ENCODE results near the gene BNC2.
"Not testable (repeated sequence)": the region's sequence is repeated elsewhere in the genome, so short reads cannot be mapped to it uniquely, and the experiment has no call there.

Gene BNC2

GRCh38 chr9:16512281-16512680, 358.2 kb downstream of the BNC2 start:
- no peak for DNase-seq (ENCODE audit: low spot score)

GRCh38 chr9:16510482-16510881, 360.0 kb downstream of the BNC2 start:
- DNase-seq (ENCODE audit: low spot score): no peak

GRCh38 chr9:16509997-16510396, 360.5 kb downstream of the BNC2 start:
- DNase-seq (ENCODE audit: low spot score): no peak

- no peak for DNase-seq (ENCODE audit: low spot score)
Measured at GRCh38 chr9:16505199-16505598, 365.3 kb downstream of the BNC2 start.

DNA sequence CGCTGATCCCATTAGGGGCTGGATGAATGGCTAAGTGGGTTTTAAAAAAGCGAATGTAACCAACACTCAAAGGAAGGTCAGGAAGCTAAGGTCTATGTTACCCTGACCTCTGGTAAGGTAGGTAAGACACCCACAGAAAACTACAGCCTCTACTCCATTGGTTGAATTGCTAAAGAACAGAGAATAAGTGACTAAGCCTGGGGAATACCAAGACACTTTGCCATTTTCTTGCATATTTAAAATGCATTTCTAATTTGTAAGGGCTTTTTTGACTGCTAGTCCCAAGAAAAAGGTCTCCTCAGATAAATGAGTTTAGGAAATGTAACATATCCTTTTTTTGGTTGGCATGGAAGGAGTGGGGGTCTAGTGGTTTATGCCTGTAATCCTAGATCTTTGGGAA, 368.7 kb downstream of the BNC2 start:
- no peak for DNase-seq (ENCODE audit: low spot score)

GRCh38 chr9:16501141-16501540, 369.3 kb downstream of the BNC2 start:
- DNase-seq (ENCODE audit: low spot score): no peak

DNA sequence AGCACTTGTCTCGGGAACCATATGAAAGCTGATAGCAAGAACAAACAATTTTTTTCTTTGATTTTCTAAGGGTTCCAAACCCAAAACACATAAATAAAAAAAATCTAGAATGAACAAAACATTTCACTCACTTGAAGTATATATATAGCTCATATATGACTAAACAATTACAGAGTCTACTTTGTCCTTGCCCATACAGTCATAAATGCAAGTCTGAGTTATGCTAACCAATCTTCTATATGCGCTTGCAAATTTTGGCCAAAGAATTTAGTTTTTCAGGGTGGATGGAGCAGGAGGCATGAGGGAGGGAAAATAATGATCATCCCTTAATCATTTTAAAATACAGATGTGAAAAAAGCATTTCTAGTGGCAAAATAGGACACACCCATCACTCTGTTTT, 370.1 kb downstream of the BNC2 start:
- no peak for DNase-seq (ENCODE audit: low spot score)

- no peak for DNase-seq (ENCODE audit: low spot score)
Measured at GRCh38 chr9:16499892-16500291, 370.6 kb downstream of the BNC2 start.

DNA sequence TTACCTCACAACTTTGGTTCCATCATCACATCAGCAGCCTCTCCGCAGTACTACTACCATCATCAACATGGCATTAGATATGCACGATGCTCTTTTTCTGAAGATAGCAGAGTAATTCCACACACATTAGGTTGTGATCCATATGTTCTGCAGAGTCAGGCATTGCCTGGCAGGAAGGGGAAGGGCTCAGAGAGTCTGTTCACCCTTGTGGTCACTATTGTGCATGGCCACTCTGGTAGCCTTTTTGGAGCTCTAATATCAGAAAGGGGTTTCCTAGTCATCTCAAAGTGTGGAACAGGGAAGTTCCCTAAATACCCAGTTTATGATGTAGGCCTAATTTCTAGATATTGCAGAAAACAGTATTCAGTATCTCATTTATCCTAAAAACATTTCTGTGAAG, 373.6 kb downstream of the BNC2 start:
- no peak for DNase-seq (ENCODE audit: low spot score)

DNA sequence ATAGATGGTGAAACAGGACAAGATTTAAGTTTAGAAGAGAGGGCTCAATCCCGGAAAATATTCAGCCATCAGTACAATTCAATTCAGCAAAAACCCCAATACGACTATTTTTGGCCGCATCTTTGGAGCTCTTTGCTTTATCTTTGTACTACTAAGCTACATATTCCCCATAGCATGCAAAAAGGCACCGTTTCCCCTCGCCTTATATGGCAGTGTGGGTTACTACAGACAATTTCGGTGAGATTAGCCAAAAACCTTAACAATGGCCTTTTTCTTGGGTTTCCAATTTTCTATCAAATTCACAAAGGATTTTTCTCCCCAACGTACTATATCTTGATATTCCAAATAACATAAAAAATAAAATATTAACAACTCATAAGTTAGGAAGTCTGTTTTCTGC, 382.6 kb downstream of the BNC2 start:
- no peak for DNase-seq (ENCODE audit: low spot score)

GRCh38 chr9:16485575-16486321, 384.7 kb downstream of the BNC2 start:
- no peak for DNase-seq (ENCODE audit: low spot score)

DNA sequence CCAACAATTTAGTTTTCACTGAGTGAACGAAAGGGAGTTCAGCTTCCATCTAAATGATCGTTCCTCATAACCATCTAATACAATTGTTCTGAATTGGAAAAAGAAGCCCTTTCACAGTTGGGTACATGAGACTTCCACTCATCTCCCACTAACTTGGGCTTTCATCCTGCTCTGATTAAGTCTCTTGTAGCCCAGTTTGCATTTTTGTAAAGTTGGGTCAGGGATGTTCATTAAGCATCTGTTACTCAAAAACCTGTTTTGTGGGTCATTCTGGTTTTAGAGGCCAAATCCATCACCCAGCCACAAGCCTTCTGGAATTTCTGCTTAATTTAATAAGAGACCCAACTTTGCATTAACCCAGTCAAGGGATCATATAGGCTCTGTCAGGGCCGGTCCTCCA, 385.3 kb downstream of the BNC2 start:
- DNase-seq (ENCODE audit: low spot score): no peak

DNA sequence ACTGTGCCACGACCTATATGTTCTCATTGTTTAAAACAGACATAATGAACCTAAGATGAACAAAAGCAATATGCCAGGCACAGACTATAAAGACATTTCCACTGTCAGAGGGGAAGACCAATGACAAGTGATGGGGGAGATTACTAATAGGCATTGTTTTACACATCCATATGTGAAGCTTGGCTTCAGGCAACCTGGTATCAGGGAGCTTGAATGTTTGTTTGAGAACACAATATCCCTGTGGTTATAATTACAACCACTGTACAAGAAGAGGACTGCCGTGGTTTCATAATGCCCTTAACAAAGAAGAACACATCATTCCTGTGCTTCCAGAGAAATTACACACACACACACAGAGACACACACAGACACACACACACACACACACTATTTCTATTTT, 385.7 kb downstream of the BNC2 start:
- DNase-seq (ENCODE audit: low spot score): no peak

DNA sequence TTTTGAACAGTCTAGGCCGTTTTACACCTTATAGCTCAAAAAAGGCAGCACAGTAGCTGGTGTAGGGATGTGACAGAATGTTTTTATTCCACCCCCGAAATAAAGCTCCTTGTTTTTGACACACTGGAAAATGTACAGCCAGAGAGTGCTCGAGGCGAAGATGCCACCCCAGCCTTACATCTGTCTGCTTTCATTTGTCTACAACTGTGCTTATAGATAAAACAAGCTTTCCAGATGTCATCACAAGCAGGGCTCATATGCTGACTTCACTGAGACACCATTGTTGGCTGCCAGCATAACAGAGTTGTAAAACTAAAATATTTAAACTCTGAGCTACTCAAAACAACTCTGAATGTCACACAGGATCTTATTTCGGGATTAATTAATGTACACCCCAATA, 386.3 kb downstream of the BNC2 start:
- no peak for DNase-seq (ENCODE audit: low spot score)

- no peak for DNase-seq (ENCODE audit: low spot score)
Measured at GRCh38 chr9:16482764-16483163, 387.7 kb downstream of the BNC2 start.

DNA sequence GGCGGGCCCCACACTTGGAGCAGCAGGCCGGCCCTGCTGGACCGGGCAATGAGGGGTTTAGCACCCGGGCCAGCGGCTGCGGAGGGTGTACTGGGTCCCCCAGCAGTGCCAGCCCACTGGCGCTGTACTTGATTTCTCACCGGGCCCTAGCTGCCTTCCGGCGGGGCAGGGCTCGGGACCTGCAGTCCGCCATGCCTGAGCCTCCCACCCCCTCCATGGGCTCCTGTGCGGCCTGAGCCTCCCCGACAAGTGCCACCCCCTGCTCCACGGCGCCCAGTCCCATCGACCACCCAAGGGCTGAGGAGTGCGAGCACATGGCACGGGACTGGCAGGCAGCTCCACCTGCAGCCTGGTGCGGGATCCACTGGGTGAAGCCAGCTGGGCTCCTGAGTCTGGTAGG, 389.9 kb downstream of the BNC2 start:
- not testable (repeated sequence) for DNase-seq (ENCODE audit: low spot score)

- no peak for DNase-seq (ENCODE audit: low spot score)
Measured at GRCh38 chr9:16475996-16476395, 394.5 kb downstream of the BNC2 start.

DNA sequence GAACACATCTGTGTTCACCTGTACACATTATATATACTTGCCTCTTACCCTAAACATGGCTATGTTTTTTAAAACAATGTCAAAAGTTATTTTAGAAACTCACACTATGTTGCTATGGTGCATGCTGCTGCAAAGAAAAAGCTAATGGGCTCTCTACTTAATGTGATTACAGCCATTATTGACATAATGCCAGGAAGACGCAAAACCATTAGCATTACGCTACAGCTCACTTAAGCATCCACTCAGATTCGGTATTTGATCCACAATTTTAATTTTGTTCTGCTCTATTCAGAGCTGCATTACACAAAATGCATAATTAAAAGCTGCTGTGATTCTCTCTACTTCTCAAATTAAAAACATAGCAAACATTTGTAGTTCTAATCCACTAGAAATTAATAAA, 395.2 kb downstream of the BNC2 start:
- DNase-seq (ENCODE audit: low spot score): peak; percentile 4

- no peak for DNase-seq (ENCODE audit: low spot score)
Measured at GRCh38 chr9:16469184-16469583, 401.3 kb downstream of the BNC2 start.

- DNase-seq (ENCODE audit: low spot score): no peak
Measured at GRCh38 chr9:16461851-16462250, 408.6 kb downstream of the BNC2 start.

DNA sequence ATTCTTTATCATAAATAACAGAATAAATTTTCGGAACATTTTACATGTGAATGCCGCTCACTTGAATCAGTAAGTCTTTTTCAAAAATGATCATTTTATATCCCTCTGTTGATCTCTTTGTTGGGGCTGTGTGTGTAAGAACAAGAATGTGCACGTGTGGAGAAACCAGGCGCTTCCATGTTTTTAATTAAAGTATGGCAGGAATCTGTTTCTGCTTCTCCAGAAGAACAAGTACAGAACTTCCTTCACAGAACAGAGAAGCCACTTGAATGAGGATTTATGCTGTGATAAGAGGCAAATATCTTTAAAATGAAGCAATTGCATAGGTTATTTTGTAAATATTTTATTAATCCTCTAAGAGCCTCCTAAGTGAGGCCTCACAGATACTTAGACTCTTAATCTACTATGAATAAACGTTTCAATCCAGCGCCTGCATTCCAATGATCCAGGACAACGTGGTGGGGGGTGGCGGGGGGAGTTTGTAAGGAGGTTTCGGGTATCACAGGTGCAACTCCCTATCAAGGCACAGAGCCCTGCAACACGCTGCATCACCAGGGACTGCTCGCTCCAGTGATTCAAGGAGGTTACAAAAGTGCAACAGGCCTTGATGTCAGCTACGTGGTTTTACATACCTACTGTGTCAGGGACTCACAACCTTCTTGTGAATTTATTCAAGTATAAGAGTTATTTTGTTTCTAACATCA, 409.2 kb downstream of the BNC2 start:
- no peak for DNase-seq (ENCODE audit: low spot score)

DNA sequence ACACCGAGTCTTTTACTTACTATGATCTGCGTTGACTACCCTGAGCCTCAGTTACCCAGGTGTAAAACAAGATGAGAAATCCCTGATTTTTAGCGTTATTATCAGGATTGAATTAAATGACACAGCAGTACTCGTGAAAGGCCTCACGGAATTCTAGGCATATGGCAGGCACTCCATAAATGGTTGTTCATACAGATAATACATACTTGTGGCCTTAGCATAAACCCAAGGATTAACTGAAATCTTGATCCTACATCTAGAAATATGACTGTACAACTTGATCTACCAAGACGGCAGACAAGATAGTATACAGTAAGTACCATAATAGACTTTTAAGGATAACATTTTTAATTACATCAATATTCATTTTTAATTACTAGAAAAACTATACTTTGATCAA, 409.8 kb downstream of the BNC2 start:
- no peak for DNase-seq (ENCODE audit: low spot score)

GRCh38 chr9:16459421-16460148, 410.9 kb downstream of the BNC2 start:
- no peak for DNase-seq (ENCODE audit: low spot score)
